ENCODE results near the gene TNS3.

TNS3 gene

GRCh38 chr7:47346377-47346914, 235.5 kb downstream of the TNS3 start:
- no peak for DNase-seq (ENCODE audit: extremely low spot score, insufficient read length, low read depth)
- FAIRE-seq: no peak

- DNase-seq (ENCODE audit: extremely low spot score, insufficient read length, low read depth) (no peak), FAIRE-seq (no peak)
Observed at GRCh38 chr7:47345857-47346298, 236.0 kb downstream of the TNS3 start.

GRCh38 chr7:47344171-47344955, 237.5 kb downstream of the TNS3 start:
- no peak for DNase-seq (ENCODE audit: extremely low spot score, insufficient read length, low read depth)
- FAIRE-seq: no peak

- no peak for FAIRE-seq
Observed at GRCh38 chr7:47343061-47343455, 238.9 kb downstream of the TNS3 start.

GRCh38 chr7:47342296-47343060, 239.4 kb downstream of the TNS3 start:
- no peak for FAIRE-seq
- no peak for DNase-seq (ENCODE audit: extremely low spot score, insufficient read length, low read depth)

More at GRCh38 chr7:47343061-47343455, 238.9 kb downstream of the TNS3 start:
- no peak for DNase-seq (ENCODE audit: extremely low spot score, insufficient read length, low read depth)

GRCh38 chr7:47340517-47340916, 241.4 kb downstream of the TNS3 start:
- no peak for FAIRE-seq
- no peak for DNase-seq (ENCODE audit: extremely low spot score, insufficient read length, low read depth)

GRCh38 chr7:47338026-47338425, 243.9 kb downstream of the TNS3 start:
- DNase-seq (ENCODE audit: extremely low spot score, insufficient read length, low read depth): no peak
- no peak for FAIRE-seq

- DNase-seq (ENCODE audit: extremely low spot score, insufficient read length, low read depth): no peak
- FAIRE-seq: peak; percentile 61
Observed at GRCh38 chr7:47337531-47337930, 244.4 kb downstream of the TNS3 start.

- DNase-seq (ENCODE audit: extremely low spot score, insufficient read length, low read depth) (no peak), FAIRE-seq (no peak)
Observed at GRCh38 chr7:47336472-47337425, 245.2 kb downstream of the TNS3 start.

- DNase-seq (ENCODE audit: extremely low spot score, insufficient read length, low read depth): no peak
- FAIRE-seq: no peak
Observed at GRCh38 chr7:47335557-47336471, 246.1 kb downstream of the TNS3 start.

- no peak for FAIRE-seq
- DNase-seq (ENCODE audit: extremely low spot score, insufficient read length, low read depth): no peak
Observed at GRCh38 chr7:47335071-47335470, 246.8 kb downstream of the TNS3 start.

- FAIRE-seq (no peak), DNase-seq (ENCODE audit: extremely low spot score, insufficient read length, low read depth) (no peak)
Observed at GRCh38 chr7:47333959-47334358, 248.0 kb downstream of the TNS3 start.

GRCh38 chr7:47333554-47333887, 248.4 kb downstream of the TNS3 start:
- DNase-seq (ENCODE audit: extremely low spot score, insufficient read length, low read depth) (no peak), FAIRE-seq (no peak)

GRCh38 chr7:47332681-47333553, 249.0 kb downstream of the TNS3 start:
- DNase-seq (ENCODE audit: extremely low spot score, insufficient read length, low read depth): no peak
- FAIRE-seq: no peak

GRCh38 chr7:47332213-47332612, 249.7 kb downstream of the TNS3 start:
- FAIRE-seq: no peak
- DNase-seq (ENCODE audit: extremely low spot score, insufficient read length, low read depth): no peak

GRCh38 chr7:47331179-47331565, 250.7 kb downstream of the TNS3 start:
- DNase-seq (ENCODE audit: extremely low spot score, insufficient read length, low read depth) (no peak), FAIRE-seq (no peak)

- DNase-seq (ENCODE audit: extremely low spot score, insufficient read length, low read depth) (no peak), FAIRE-seq (no peak)
Observed at GRCh38 chr7:47330561-47331178, 251.2 kb downstream of the TNS3 start.

GRCh38 chr7:47330026-47330425, 251.9 kb downstream of the TNS3 start:
- FAIRE-seq (no peak), DNase-seq (ENCODE audit: extremely low spot score, insufficient read length, low read depth) (no peak)

All from GM18507 (cell line).